Adrenal gland (tissue), 5 donors: ENCODE measurements around the gene ZNF714.

Experiments used
- POLR2A ChIP-seq, 2 donors: fragments of 450-650 bp; IDR thresholded peaks; one replicate each; pipeline ENCODE4 v1.6.1; 2017; ENCODE audit warnings: antibody characterized with exemption in 2 of 2, mild to moderate bottlenecking in 2 of 2, moderate library complexity in 1 of 2
- TF ChIP-seq, protein P1 (sequence below), 6 experiments: fragments of 450-650 bp in 4 of 6; fragments of 200-600 bp in 2 of 6; sonication (generic) in 1 of 6; IDR thresholded peaks; 1 replicate in 5 of 6; 2 replicates in 1 of 6; pipeline versions ENCODE4 v1.5.1 to v1.8.0; 2016 to 2021; ENCODE audit warnings: antibody characterized with exemption in 6 of 6, mild to moderate bottlenecking in 2 of 6, moderate library complexity in 1 of 6
- donor health status: DM: no; HTN: no; CAD: no.

DNA sequence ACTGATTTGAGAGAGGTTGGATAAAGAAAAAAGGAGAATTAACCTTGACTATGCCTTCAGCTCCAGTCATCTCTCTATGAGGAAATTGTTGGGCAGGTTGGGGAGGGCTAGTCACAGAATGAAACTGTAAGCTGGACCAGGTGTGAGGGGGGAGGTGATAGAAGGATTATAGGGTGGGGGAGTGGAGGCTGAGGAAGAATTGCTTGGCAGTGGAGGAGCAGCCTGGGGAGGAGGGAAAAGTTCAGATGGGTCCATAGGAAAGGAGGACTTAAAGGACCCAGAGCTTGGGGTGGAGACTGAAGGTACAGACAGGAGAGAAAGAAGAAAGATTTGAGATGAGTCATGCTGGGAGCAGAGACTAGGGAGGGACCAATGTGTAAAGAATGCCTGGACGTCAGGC lies 51.6 kb downstream of the ZNF714 start:
- TF ChIP-seq, protein P1, sequence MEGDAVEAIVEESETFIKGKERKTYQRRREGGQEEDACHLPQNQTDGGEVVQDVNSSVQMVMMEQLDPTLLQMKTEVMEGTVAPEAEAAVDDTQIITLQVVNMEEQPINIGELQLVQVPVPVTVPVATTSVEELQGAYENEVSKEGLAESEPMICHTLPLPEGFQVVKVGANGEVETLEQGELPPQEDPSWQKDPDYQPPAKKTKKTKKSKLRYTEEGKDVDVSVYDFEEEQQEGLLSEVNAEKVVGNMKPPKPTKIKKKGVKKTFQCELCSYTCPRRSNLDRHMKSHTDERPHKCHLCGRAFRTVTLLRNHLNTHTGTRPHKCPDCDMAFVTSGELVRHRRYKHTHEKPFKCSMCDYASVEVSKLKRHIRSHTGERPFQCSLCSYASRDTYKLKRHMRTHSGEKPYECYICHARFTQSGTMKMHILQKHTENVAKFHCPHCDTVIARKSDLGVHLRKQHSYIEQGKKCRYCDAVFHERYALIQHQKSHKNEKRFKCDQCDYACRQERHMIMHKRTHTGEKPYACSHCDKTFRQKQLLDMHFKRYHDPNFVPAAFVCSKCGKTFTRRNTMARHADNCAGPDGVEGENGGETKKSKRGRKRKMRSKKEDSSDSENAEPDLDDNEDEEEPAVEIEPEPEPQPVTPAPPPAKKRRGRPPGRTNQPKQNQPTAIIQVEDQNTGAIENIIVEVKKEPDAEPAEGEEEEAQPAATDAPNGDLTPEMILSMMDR (IDR thresholded peaks at IDR 0.05) = no peak
- no peak for TF ChIP-seq POLR2A (IDR thresholded peaks at IDR 0.05)
